Stimulated activated CD8-positive, alpha-beta memory T cell treated with anti-CD3 and anti-CD28 coated beads, Interleukin-15, amount 100 ng/mL, for 4 hours (primary cell): Measurements from ENCODE around the gene TNNT1.
"Not testable (repeated sequence)": the region's sequence is repeated elsewhere in the genome, so short reads cannot be mapped to it uniquely, and the experiment has no call there.

Experiments
- DNase-seq, 2 donors: peaks; one replicate each; pipeline ENCODE4 v3.0.0-alpha.2; 2020; ENCODE audit warnings: low read depth in 2 of 2

TNNT1 gene

DNA sequence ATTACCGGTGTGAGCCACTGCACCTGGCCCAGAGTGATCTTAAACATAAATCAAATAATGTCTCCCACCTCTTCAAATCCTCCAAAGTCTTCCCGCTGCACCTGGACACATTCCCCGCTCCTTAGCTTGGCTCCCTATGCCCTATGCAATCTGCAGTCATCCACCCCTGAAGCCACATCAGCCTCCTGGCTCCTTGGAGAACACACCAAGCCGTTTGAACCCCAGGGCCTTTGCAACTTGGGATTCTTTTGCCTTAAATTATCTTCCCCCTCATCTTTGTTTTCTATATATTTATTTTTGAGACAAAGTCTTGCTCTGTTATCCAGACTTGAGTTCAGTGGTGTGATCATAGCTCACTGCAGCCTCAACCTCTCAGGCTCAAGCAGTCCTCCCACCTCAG lies 20.1 kb upstream of the TNNT1 start:
- no peak for DNase-seq

DNA sequence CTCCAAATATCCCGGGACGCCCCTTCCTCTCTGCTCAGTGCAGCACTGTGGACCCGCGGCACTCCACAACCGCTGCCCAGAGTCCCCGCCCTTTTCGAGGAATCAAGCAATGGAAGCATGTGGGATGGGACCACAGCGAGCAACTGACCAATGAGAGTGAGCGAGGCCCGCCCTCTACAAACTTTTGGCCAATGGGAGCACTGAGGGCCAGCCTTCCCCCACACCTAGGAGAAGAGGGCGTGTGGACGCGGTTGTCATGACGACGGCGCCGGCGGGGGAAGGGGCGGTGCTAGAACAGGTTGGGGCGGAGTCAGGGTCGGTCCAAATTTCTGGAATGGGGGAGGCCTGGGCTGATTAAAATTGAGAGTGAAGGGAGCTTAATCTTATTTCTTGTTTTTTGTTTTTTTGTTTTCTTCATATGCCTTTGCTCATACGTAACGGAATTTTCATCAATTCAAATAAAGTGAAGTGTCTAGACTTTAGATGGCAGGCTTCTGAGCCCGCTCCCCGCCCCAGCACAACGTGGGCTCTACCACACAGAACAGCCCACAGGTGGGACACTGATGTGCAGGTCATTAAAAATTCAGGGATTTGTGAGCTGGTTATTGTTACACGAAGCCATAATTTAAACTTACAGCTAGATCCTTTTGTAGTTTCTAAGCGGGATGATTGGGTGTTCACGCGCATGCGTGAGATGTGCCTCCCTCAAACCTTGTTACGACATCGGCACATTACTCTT lies 17.7 kb upstream of the TNNT1 start, which contains the start of gene DNAAF3:
TSS of gene DNAAF3 (minus strand) at position 84 of the 739 bp plus-strand sequence. CDS start 200 bp downstream, outside the sequence.
- peak in 1 of 2 donors; percentile 38 for DNase-seq

DNA sequence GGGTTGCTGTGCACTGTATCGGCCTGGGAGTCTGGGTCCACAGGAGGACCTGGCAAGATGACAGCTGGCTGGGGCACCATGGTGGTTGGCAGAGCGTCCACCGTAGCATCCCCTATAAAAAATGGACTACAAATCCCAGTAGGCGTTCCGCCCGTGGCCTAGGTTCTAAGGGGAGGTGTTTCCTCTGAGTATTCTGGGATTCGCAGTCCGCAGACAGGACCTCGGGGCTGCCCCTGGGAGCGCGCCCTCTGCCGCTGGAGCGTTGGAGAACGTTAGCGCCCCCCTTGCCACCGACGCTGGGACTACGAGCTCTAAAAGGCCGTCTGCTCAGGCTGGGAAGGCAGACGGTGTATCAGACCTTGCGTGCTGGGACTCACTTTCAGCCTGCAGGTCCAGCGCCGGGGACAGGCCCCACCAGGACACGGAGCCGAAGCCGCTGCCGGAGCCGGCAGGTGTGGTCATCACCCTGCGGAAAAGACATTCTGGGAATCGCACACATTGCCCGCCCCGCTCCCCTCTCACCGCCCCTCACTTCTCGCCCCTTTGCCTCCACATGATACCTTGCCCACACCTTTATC lies 17.0 kb upstream of the TNNT1 start:
- DNase-seq = no peak

DNA sequence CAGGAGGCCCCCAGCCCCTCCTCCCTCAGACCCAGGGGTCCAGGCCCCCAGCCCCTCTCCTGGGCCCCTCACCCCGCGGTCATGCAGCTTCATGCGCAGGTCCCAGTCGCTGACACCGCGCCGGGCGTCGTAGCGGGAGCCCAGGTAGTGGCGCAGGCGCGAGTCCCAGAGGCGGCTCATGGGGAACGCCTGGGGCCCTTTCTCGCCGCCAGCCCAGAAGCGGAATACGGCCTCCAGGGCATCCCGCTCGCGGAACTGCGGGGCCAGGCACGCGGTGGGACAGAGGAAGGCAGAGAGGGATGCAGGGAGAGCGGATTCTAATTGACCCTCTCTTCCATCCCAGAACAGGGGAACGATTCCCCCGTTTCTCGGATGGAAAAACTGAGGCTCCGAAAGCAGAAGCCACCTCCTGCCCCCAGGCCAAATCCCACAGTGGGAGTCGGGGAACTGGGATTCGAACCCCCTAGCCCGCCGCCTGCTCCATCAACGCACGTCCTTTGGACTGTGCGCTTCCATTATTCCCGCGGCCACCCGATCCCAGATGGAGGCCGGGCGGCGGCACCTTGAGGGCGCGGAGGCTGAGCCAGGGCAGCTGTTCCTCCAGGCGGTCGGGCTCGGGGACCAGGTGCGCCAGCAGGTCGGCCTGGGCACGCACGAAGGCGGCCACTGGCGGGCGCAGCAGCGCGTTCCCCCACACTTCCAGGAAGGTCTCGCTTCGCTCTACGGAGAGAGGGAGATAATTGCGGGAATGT lies 12.7 kb upstream of the TNNT1 start:
- DNase-seq = no peak

DNA sequence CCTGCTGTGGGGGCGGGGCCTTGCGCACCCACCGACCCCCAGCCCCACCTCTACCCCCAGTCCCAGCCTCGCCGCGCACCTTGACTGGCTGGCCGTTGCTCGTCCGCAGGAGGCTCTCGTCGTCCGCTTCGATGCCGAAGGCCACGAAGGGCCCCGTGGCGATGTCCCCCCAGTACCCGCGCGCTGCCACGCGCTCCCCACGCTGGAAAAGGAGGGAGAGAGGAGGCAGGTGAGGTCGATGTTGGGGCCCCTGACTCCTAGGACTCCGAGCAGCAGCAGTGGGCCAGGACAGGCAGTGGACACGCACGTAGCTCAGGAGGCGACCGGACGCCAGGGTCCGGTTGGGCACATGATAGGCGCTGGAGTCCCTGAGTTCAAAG lies 12.0 kb upstream of the TNNT1 start:
- DNase-seq = no peak

DNA sequence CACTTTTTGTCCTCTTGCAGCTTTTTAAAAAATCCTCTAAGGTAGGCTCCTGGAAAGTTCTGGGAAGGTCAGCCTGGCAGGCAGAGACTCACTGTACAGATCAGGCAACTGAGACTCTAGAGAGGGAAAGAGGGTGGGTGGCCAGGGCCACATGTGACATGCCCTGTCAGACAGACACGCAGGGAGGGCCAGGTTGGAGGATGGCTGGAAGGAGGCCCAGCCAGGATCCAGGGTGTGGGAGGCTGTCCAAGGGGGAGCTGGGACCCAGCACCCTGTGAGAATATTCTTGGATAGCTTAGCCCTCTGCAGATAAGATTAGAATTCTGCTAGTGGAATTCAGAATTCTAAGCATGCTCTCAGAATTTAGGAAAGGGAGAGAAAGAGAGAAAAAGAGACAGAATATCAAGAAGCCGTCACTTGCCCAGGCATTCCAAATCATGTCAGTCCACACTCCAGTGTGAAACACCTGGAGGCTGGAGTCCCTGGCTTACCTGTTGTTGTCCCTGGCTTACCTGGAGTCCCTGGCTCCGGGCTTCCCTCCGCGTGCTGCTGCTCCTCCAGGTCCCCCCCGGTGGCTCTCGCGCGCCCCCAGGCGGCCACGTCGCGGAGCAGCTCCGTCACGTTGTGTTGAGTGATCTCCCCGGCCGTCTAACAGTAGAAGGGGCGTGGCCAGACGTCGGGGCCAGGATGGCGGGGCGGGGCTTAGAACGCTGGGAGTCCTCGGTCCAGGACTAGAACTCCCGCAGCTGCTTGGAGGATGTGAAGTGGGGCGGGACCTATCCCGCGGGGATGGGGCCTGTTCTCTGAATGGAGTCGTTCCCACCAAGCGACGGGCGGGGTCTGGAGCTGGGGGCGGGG lies 11.4 kb upstream of the TNNT1 start:
- DNase-seq = peak; percentile 62 to 71

DNA sequence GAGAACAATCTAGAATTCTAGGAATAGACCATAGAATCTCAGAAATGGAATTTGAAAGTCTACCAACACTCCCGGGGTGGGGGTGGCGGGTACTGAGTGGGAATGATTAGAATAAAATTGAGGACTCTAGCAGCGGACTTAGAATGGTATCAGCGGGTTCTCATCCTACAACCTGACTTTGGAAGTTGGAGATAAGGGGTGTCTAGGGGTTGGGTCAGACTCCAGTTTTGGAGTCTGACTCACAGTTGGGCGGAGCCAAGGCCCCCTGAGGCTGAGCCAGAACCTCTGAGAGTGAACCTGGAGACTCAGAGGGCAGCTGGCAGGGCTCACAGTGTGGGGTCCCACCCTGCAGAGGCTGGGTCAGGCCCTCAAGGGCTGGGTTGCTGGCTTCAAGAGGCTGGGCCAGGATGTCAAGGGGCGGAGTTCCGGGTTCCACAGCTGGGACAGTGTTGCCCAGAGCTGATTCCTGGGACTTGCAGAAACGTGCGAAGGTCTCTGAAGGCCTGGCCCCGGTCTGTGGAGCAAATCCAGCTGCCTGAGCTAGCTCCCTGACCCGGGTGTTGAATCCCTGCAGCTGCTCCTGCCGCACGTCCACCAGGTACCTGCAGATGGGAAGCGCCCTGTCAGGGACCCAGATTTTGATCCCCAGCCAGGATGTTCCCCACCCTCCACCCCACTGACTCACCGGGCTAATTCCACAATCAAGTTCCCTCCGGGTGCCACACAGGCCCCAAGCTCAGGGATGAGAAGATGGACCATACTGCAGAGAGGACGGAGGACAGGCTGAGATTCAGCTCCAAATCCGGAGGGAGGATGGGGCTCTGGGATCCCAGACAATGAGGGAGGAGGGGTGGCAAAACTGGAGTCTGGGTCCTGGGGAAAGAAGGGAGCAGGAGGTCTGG lies 10.1 kb upstream of the TNNT1 start:
- DNase-seq = no peak

DNA sequence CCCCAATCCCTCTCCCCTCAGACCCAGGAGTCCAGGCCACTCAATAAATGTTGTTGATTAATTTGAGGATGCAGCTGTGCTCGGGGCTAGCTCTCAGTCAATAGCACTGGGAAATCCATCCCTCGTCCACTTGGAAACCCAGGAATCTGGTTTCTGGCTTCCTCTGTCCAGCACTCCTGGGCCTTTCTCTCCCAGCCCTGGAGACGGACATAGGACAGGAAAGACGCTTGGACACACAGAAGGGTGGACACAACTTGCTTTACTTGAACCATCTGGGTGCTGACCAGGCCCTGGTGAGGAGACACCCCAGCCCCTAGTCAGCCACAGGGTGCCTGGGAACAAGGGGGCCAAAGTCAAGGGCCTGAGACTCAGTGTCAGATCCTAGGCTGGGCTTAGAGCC lies 9.4 kb upstream of the TNNT1 start:
- DNase-seq = no peak

DNA sequence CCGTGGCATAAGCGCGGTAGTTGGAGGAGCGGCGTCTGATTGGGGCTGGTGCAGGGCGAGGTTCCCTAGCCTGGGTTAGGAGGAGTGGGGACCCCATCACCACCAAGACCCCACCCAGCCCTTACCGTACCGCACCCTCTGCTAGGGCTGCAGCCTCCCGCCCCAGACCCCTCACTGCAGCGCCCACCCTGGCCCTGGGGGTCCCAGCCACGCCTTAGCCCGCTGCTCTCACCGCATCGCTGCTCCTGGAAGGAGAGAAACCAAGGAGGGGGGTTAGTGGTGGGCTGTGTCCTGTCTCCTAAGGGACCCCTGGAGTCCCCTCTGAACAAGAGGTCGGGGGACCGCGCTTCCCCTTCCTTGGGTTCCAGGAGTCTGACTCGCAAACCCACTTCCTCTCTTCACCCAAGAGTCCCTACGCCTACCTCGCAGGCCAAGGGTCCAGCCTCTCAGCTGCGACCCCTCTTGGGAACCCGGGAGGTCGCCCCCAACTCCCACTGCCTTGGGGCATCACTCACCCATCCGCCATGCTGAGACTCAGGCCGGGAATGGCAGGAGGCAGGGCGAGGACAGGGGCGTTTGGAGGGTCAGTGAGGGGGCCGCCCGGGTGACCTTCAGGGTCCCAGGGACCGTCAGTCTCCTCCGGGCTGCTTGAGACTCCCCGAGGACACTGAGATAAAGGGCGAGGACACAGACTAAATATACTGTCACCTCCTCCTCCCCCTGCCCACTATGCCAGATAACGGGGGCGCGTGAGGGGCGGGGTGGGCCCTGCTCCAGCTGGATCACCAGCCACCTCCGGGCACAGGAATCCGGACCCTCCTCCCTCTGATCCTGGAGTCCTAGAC lies 8.3 kb upstream of the TNNT1 start, which contains the start of gene TNNI3:
TSS of gene TNNI3 (minus strand) at position 669 of the 845 bp plus-strand sequence. CDS start at position 526, 143 bp downstream.
- no peak for DNase-seq

DNA sequence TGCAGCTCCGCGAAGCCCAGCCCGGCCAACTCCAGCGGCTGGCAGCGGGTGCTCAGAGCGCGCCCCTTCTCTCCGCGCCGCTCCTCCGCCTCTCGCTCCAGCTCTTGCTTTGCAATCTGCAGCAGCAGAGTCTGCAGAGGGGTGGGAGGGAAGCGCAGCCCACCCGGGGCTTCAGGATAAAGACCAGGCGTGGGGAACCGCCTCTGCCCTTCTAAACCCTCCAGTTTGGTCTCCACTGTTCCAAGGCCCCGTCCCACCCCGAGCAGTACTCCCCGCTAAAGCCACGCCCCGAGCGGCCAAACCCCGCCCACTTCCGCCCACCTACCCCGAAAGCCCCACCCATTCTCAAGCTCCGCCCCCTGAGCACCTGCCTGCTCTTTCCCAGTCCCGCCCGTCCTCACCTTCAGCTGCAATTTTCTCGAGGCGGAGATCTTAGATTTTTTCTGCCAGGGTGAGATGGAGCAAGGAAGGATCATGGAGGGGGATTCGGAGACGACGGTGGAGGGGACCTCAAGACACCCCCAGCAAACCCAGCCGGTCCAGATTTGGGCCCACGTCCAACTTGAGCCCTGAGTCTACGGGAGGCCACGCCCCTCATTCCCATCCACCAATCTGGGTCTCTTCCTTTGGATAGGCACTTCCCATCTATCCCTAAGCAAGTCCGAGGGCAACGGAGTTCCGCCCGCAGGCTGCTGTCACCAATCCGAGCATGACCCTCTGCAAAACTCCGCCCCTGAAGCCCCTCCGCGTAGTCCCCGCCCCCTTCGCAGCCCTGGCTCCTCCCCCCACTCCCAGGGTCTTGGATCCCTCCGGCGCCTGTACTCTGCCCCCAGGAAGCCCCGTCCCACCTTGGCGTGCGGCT lies 7.4 kb upstream of the TNNT1 start:
- no peak for DNase-seq

DNA sequence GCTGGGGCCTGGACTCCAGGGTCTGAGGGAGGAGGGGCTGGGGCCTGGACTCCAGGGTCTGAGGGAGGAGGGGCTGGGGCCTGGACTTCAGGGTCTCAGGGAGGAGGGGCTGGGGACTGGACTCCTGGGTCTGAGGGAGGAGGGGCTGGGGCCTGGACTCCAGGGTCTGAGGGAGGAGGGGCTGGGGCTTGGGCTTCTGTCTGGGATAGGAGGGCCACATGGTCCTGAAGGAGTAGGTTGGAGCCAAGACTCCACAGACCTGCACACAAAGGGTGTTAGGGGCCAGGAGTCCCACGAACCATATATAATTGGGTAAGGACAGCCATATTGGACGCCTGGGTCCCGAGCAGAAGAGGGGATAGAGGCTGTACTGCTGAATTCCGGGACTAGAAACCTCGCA lies 6.8 kb upstream of the TNNT1 start:
- not testable (repeated sequence) for DNase-seq

DNA sequence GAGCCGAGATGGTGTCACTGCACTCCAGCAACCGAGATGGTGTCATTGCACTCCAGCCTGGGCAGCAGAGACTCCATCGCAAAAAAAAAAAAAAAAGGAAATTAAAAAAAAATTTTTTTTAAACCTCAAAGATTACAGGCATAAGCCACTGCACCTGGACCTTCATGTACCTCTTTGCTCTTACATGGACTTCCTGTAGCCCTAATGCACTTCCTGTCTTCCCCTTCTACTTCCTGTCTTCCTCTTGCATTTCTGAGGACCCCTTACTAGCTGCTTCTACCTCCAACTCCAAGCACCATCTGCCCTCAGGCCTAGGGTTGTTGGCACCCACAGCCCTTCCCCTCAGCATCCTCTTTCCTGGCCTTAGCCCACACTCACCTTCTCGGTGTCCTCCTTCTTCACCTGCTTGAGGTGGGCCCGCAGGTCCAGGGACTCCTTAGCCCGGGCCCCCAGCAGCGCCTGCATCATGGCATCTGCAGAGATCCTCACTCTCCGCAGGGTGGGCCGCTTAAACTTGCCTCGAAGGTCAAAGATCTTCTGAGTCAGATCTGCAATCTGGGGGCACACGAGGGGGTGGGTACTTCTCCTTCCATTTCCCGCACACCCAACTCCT lies 4.8 kb upstream of the TNNT1 start:
- no peak for DNase-seq

DNA sequence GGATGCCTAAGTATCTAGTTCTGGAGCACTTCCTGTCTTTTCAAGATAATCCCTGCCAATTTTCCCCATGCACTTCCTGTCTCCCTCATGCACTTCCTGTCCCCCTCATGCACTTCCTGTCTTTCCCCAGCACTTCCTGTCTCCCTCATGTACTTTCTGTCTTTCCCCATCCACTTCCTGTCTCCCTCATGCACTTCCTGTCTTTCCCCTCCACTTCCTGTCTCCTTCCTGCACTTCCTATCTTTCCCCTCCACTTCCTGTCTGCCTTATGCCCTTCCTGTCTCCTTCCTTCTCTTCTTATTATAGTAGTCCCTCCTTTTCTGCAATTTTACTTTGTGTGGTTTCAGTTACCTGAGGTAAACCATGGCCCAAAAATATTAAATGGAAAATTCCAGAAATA lies 3.0 kb upstream of the TNNT1 start:
- no peak for DNase-seq

DNA sequence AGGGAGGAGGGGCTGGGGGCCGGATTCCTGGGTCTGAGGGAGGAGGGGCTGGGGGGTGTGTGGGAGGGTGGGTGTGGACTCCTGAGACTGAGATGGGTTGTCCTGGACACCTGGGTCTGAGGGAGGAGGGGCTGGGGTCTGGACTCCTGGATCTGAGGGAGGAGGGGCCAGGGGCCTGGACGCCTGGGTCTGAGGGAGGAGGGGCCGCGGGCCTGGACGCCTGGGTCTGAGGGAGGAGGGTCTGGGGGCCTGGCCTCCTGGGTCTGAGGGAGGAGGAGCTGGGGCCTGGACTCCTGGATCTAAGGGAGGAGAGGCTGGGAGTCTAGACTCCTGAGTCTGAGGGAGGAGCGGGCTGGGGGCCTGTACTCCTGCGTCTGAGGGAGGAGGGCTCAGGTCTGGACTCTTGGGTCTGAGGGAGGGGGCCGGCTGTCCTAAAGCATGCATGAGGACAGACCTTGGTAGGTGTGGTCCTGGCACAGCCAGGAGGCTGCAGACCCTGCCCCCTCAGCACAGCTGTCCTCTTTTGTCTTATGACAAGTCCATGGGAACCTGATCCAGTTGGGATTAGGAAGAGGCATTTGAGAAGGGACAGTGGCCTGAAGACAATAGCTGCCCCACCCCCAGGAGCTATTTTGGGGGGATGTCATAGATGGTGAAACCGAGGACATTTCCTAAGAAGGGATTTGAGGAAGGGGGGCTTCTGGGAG lies 1.3 kb downstream of the TNNT1 start:
- no peak for DNase-seq

DNA sequence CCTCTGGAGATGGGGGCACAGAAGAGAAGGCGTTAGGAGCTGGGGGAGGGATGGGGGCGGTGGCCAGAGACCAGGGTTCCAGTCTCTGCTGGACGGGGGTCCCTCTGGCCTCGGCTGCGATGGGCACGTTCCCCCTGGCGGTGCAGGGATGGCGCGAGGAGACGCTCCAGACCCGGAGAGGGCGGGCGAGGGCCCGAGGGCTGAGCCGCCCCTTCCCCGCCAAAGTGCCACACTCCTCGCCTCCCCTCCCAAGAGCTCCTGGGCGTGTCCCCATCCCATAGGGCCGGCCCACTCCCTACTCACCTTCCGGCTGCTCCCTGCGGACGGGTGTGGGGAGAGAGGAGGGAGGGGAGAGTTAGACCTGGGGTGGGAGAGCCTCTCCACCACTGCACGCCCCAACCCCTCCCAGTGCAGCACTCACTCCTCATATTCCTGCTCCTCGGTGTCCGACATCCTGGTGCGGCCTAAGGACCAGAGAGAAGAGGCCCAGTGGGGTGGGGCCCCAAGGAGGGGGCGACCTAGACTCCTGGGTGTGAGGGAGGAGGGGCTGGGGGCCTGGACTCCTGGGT lies 2.2 kb downstream of the TNNT1 start:
- no peak for DNase-seq

DNA sequence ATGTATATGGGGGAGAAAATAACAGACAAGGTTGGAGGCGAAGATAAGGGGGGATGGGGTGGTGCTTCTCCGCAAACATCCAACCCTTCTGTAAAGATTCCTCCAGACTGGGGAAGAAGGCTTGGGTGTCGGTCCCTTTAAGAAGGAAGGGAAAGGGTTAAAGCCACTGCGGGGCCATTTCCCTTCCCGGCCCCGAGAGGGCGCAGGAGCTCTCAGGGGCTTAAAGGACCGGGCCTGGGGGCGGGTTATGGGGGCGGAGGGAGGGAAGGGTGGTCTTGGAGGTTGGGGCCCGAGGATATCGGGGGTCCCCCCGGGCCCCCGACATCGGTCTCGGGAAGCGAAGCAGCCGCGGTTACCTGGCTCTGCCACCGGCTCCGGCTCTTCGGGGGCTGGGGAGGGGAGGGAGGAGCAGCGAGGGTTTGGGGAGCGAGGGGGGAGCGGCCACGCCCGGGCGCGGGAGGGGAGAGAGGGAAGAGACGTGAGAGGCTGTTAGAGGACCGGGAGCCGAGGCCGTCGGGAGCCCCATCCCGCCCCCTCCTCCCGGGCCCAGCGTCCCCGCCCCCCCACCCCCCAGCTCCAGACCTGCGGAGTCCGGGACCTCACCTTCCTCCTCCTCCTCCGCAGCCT lies 2.8 kb downstream of the TNNT1 start:
- DNase-seq = no peak

DNA sequence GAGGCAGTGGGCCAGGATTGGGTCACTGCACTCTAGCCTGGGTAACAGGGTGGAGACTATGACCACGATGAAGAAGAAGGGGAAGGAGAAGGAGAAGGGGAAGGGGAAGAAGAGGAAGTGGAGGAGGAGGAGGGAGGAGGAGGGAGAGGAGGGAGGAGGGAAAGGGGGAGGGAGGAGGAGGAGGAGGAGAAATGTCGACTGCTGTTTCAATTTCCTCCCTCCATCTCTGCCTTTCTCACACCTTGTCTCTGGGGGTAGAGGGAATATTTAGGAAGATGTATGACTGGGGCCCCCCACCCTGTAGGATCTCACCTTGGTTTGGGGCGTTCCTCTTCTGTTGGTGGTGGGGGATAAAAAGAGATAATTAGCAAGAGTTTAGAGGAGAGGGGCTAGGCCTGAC lies 3.8 kb downstream of the TNNT1 start:
- DNase-seq = no peak
